NCI-H345 (cell line): ENCODE results near the gene GALNT18.

Experiments used
- DNase-seq: peaks from one replicate; lab custom pipeline; 2025; lab: John Stamatoyannopoulos, UW

GALNT18 gene

DNA sequence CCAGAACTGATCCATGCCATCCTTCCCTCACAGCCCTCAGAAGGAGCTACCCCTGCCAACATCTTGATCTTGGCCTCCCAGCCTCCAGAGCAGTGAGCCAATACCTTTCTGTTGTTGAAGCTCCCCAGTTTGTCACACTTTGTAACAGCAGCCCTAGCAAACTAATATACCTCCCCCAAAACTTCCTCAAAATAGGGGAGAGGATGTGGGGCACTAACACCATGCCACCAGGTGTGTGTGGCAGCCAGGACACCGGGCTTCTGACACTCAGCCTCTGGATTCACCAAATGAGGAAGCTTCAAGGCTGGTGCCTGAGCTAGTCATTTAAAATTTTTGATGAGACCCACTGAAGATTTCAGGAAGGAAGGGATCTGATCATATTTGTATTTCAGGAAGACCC lies 353.7 kb downstream of the GALNT18 start:
- DNase-seq, result no peak

DNA sequence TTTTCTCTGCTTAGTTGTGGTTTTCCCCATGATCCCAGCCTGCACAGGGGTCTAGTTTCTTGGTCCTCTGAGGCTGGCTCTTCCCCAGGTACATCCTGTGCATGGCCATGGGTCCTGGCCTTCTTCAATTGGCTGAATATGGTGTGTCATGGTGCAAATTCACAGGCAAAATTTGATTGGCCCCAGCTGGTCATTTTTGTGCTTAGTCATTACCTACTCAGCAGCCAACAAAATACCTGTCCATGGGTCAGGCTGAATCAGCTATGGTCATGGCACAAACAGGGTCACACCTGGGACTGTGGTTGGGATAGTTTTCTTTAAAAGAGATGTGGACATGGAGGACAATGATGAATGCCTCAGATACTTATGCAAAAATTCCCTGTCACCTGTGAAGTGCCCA lies 354.5 kb downstream of the GALNT18 start:
- no peak for DNase-seq

DNA sequence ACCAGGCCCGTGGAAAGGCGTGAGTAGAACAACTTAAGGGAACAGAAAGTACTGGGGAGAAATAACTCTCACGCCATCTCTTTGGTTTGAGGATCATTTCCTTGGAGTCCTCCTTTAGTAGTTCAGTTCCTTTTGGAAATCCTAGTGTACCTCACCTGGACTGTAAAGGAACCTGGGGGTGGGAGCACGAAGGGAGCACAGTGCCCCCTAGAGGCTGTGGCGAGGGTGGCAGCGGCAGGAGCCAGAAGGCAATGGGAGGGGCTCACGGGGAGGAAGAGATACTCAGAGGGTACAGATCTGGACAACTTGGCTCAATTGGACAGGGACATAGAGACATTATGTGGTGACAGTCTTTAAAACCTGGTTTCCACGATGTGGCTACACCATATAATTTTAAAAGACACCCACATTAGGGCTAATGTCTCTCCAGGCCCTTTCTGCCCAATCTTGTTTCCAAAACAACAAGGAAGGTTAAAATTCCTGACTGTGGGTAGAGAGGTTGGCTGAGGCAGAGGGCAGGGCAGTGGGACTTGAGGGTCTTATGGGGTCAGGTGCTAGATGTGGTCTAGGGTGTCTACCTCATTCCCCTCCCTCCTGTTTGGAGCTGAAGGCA lies 355.7 kb downstream of the GALNT18 start:
- peak; percentile 43 for DNase-seq

DNA sequence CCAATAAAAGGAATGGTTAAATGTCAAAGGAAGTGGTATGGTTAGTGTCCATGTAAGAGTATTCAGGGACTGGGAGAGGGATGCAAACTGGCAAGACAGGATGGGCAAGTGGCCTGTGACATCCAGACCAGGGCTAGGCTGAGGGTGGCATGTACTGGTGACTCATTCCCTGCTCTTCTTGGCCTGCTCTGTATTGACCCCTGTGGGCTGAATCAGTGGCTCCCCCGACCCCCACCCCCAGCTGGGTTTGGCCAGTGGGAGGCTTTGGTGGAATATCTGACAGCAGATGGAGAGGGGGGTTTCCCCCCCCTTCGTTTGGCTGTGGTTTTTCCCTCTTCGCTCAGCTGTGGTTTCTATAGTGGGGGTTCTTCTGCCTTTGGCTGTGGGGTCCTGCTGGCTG lies 356.5 kb downstream of the GALNT18 start:
- DNase-seq, result no peak

DNA sequence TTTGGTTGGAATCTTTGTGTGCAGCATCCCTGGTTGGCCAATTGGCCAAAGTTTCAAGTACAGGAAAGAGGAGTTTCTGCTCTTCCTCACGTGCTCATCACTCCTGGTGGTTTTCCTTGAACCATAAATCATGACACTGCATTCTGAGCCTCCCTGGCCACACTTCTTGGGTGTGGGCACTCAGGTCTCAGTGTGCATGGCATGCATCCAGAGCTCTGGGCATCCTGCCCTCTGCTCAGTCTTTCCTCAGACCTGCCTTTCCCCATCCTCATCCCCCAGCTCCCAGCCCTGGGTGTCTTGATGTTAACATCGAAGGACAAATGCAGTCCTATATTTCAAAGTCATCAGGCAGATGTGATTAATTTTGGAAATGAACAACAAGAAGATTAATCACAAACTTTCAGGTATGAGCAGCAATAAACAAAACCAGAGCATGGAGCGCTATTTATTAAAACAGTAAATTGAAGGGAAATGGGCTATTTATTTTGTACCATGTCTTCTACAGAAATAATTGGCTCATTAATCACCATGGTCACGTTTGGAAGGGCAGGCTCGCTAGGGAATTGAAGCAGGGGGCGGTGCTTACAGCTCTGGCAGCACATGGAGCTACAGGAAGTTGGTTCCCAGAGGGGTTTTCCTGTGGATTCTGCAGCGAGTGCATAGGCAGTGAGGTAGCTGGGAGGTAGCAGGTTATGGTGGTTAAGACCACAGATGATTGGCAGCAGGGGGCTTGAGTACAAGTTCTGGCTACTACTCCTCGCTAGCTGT lies 358.4 kb downstream of the GALNT18 start:
- no peak for DNase-seq

DNA sequence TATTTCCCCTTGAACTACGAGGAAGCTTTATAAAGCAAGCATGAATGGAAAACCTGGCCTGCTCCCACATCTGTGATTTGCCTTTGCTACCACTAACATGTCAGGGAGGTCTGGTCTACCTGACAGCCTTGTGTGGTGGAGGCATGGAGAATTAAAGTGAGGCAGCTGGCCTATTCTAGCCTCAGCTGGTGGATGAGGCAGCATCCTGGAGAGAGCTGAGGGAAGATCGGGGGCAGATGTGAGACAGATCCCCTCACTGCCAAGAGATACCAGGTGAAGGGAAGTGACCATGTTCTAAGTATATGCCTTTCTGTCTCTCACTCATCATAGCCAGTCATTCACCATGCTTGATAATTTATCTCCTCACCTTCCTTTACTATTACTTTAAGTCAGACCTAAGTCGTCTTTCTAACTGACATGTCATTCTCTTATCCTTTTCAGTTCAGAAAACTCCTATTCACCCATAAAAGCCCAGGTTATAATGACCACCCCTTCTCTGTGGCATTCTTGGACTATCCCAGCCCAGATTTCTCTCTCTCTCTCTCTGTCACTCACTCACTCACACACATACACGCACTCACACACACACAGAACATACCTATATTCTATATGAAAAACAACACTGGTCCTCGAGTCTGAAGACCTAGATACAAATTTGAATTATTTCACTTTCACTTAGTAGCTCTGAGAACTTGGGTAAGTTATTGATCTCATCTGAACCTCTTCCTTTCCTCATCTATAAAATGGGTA lies 359.5 kb downstream of the GALNT18 start:
- no peak for DNase-seq

DNA sequence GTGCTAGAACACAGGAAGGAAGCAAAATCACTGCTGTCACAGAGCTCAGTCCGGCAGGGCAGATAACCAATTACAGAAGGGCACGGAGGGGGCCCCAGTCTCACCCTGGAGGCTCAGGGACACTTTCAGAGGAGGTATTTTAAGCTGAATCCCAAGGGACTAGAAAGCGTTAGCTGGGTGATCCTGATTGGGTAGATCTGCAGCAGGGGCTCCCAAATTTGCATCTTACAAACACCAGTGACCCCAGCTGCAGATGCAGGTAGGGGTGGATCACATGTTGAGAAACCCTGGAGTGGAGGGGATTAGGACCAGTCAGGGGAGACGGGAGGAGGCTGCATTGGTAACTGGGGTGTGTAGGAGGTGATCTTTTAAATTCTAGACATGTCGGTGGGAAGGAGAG lies 360.2 kb downstream of the GALNT18 start:
- no peak for DNase-seq

DNA sequence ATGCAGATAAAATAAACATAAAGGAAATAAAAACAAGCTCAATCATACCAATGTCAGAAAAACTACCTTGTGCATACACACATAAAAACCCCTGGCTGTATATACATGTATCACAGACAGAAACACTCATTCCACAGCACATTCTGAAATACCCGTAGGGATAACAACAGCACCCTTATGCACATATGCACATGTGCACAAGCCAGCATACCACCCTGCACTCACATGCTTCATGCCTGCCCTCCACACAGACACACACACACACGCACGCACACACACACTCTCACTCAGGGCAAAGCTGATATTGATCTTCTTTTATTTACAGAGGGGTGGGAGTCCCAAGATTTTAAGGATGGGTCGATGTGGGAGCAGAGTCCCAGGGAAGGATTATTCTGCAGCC lies 360.9 kb downstream of the GALNT18 start:
- DNase-seq, result no peak

DNA sequence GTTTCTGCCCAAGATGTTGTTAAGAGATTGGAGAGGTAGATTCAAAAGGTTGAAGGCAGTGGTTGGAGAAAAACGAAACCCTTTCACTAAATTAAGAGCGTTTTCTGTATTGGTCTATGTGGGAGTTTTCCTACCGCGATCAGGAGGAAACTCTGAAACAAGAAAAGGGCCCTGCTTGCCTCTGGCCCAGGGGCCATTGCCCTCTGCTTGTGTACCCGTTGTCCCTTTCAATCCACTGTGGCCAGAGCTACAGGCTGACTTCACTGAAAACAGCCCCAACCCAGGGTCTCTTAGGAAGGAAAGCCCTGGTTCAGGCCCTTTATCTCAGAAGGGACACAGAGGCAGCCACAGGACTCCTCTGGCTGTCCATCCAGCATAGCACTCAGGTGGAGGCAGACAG lies 367.8 kb downstream of the GALNT18 start:
- no peak for DNase-seq

DNA sequence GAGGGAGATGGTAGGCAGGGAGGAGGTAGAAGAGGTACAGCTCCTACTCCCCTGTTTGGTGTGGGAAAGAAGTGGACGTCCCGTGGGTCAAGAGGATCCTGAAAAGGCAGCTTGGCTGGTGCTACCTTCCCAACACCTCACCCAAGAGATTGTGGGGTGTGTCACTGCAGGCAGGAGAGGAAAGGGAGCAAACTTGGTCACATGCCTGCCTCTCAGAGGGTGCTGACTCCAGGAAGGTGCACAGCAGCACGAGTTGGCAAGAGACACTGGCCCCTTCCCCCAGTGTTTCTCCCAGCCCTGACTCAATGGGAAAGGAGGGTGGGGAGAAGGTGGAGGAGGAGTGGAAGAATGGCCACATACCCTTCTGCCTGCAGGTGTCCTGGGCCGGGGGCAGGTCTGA lies 368.3 kb downstream of the GALNT18 start:
- no peak for DNase-seq

DNA sequence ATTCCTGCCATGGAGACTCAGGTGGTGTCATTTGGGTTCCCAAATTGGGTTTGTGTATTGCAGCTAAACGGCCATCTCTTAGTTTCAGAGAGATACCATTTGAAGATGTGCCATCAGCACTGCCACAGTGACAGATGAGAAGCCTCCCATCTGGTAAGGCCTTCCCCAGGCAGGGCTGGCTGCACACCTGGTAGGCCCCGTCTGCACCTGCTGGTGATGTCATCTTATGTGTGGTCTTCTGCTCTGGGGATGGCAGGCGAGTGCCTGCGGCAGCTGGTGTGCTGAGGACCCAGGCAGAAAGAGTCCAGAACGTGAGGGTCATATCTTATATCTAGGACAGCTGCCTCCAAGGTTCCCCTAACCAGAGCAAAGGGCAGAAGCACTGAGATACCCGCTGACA lies 369.4 kb downstream of the GALNT18 start:
- DNase-seq, result peak; percentile 77

DNA sequence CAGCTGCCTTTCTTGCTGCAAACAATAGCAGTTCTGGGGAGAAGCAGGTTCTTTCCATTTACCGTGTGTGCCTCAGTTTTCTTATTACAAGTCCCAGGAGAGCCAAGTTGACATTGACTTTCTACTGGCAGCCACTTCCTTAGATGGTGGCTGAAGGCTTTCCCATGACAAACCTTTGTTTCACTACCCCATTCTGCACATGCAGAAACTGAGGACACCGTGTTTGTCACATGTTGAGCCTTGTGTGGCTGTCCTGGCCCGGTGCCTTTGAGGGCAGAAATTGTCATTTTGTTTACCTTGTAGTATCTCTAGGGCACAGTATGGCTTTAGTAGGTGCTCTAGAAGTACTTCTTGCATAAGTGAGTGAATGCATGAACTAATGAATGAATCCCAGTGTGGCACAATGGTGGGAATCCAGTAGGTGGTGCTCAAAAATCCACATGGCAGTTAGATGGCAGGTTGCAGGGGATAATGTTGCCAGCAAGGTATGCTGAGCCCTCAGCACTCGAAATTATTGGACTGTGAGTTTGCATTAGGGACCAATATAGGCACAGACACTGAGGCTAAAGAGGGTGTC lies 370.3 kb downstream of the GALNT18 start:
- DNase-seq, result no peak

DNA sequence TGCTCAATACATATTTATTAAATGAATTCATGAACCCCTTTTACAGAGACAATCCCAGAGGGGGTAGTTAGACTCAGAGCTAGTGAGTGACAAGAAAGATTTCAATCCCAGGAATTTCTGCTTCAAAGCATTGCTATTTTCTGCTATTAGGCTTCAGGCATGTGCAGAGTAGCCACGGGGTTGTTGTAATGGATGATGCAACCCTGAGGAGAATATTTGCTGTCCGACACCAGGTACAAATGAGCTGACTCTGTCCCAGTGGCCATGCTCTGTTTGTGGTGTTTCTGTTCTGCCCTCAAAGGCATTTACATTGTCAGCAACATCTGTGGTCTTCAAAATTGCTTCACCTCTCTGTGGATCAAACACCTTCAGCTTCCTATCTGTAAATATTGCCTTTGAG lies 371.3 kb downstream of the GALNT18 start:
- no peak for DNase-seq

DNA sequence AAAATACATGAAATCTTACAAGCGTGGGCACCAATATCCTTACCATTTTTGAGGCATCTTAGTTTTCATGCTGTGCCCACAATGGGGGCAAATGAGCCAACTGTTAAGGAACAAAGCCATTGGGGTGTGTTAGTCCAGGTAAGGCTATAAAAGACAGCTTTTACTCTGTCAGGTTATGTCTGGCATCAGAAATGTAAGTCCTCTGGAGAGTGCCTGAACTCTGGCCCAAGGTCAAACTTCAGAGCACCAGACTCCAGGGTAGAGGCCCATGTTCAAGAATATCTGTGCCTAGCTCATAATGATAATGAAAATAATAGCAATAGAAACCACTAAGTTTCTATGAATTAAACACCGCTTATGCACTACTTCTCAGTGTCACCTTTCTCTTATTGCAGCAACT lies 374.2 kb downstream of the GALNT18 start:
- no peak for DNase-seq

DNA sequence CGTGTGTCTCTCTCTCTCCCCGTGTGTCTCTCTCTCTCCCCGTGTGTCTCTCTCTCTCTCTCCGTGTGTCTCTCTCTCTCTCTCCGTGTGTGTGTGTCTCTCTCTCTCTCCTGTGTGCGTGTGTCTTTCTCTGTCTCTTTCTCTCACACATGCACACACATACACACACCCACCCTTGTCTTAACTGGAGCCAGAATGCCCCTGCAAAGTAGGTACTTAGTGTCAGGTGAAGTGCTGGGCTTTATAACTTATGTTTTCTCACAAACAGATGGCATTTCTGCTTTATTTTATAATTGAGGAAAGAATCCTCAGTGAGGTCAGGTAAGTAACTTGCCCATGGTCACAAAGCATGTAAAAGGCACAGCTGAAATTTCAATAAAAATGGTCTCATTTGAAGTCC lies 374.7 kb downstream of the GALNT18 start:
- DNase-seq, result no peak

DNA sequence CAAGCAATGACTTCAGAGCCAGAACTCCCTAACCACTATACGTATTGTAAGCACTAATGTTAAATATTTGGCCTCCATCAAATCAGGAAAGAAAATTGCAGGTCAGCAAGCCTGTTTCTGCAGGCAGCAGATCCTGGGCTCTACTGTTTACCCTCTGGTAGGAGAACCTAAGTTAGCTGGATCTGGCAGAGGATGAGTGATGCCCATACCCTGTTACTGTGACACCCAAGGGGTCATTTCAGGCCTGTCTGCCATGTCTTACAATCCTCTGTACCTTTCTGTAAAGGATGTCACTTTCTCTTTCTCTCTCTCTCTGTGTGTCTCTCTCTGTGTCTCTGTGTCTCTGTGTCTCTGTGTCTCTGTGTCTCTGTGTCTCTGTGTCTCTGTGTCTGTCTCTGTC lies 375.6 kb downstream of the GALNT18 start:
- DNase-seq, result no peak

DNA sequence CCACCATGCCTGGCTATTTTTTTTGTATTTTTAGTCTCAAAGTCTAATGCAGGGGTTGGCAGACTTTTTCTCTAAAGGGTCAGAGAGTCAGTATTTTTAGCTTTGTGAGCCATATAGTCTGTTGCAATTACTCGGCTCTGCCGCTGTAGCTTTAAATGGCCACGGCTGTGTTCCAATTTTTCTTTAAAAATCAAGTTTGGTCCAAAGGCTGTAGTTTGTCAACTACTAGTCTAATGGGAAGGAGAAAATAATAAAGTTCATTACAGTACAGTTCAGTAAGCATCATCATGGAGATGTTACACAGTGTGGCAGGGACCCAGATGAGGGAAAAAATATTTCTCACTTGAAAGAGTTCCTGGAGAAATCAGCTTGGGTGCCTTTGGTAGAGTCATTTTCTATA lies 376.4 kb downstream of the GALNT18 start:
- no peak for DNase-seq

DNA sequence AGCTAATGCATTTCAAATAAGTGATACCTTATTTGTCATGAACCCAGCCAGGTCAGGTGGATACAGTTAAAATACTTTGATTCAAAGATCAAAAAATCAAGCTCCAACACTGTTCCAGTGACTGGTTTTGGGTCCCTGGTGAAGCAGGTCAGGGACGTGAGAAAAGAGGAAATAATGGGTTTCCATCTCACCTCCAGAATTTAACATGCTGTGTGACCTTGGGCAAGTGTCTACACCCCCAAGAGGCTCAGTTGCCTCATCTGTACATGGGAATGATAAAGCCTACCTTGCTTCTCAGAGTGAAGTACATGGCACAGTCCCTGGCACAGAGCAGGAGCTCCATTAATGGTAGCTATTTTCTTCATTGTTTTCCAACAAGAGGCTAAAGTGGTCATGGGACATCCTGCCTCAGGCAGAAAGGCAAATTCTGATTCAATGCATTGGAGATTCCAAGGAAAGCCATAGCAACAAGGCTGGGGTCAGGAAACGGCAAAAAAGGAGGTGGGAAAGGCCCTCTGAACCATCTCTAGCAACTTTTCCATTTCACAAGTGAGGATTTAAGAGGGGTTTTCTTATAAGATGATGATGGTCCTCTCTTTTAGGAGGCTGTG lies 377.2 kb downstream of the GALNT18 start:
- no peak for DNase-seq

DNA sequence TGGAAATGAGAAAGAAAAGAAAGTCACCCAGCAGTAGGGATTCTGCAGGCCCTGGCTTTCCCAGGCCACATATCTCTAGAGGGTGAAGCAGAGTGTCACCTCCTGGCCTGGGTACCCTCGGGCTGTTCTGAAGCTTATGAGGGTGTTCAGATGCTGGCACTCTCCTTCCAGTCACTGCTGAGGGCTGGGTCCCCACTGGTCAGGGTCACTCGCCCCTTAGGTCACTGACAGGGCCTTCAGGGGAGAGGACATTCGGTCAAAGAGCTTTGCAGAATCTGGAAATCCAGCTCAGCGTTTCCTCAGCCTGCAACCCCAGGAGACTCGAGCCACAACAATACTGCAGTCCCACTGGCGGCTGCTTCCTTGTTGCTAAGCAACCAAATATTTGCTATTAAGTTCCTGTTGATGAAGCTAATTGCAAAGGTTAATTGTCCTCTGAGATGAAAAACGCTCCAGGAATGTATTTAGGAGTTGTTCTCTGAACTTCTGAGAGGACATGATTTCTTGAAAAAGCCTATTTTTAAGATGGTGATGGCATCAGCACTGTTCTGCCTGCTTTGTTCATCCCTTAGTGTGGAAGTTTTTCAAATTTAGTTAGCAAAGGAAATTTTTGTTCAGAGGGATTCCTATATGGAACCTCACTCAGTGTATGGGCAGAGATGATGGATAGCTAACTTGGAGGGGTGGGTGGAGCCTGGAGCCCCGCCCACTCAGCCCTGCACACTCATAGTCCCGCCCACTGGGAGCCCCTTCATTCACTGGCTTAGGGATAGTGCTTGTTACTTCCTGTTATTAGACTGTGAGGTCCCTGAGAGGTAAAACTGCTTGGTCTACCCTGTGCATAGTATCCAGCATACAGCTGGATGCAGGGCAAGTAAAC lies 378.0 kb downstream of the GALNT18 start:
- DNase-seq, result peak; percentile 10

DNA sequence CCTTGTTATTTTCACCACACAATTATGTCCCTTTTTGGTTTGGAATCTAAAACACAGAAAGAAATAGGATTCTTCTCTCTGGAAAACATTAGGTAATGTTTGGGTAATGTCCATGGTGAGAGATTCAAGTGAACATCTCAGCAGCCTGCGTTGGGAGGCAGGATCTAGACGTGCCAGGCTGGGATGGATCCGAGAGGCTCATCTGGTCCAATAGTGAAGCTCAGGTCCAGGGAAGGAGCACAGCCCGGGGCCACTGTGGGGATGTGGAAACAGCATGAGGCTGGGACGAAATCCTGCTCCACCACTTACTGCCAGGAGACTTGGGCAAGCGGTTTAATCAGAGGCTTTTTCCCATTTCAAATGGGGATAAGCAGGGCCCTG lies 378.6 kb downstream of the GALNT18 start:
- no peak for DNase-seq

DNA sequence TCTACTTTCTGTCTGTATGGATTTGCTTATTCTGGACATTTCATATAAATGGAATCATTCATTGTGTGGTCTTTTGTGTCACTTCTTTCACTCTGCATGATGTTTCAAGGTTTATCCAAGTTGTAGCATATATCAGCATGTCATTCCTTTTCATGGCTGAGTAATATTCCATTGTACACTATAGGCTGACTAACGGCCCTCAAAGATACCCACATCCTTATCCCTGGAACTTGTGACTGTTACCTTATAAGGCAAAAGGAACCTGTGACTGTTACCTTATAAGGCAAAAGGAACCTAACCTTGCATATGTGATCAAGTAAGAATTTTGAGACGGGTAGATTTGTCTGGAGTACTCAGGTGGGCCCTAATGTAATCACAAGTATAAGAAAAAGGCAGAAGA lies 380.5 kb downstream of the GALNT18 start:
- no peak for DNase-seq

DNA sequence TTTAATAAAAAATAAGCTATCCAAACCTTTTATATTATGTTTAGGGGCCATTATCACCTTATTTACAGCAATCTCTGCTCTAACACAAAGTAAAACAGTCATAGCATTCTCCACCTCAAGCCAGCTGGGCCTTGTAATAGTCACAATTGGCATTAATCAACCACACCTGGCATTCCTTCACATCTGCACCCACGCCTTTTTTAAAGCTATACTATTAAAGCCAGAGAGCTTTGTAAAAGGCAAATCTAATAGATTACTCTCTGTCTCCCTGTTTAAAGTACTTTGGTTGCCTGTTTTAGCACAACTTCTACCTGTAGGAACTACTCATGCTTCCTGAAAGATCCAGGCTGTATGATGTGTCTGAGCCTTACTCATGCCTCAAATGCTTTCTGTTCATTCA lies 381.8 kb downstream of the GALNT18 start:
- no peak for DNase-seq
